Thyroid gland (tissue), 4 donors: ENCODE data around the gene SCAMP3.

ENCODE experiments used
- POLR2A ChIP-seq, 2 donors: fragments of 450-650 bp; IDR thresholded peaks; one replicate each; pipeline ENCODE4 v1.6.1; 2017; ENCODE audit warnings: antibody characterized with exemption in 2 of 2, mild to moderate bottlenecking in 2 of 2, moderate library complexity in 1 of 2
- TF ChIP-seq, protein P1 (sequence below), 6 experiments: fragments of 200-600 bp in 3 of 6; fragments of 450-650 bp in 3 of 6; sonication (generic) in 3 of 6; IDR thresholded peaks; one replicate each; pipeline ENCODE4 v1.5.1; 2016 to 2019; ENCODE audit warnings: antibody characterized with exemption in 6 of 6, mild to moderate bottlenecking in 2 of 6, inconsistent platforms in 1 of 6, moderate library complexity in 1 of 6

DNA sequence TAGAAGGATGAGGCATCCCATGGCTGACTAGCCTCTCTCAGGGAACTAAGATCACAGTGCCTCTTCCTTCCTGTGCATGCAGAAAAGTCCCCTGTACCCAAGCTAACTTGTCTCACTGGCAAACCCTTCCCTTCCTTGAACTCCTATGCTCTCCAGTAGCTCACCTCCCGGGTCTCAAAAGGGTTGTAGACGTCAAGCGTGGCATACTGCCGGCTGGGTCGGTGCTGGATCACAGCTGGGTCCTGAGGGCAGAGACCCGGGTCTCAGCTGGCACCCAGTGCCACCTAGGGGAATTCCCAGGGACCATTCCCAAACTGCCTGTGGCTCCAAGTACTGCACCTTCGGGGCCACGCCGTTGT lies 688 bp downstream of the SCAMP3 start:
- TF ChIP-seq, protein P1, sequence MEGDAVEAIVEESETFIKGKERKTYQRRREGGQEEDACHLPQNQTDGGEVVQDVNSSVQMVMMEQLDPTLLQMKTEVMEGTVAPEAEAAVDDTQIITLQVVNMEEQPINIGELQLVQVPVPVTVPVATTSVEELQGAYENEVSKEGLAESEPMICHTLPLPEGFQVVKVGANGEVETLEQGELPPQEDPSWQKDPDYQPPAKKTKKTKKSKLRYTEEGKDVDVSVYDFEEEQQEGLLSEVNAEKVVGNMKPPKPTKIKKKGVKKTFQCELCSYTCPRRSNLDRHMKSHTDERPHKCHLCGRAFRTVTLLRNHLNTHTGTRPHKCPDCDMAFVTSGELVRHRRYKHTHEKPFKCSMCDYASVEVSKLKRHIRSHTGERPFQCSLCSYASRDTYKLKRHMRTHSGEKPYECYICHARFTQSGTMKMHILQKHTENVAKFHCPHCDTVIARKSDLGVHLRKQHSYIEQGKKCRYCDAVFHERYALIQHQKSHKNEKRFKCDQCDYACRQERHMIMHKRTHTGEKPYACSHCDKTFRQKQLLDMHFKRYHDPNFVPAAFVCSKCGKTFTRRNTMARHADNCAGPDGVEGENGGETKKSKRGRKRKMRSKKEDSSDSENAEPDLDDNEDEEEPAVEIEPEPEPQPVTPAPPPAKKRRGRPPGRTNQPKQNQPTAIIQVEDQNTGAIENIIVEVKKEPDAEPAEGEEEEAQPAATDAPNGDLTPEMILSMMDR (IDR thresholded peaks at IDR 0.05) = peak in 1 of 6 experiments; percentile 19
- no peak for TF ChIP-seq POLR2A (IDR thresholded peaks at IDR 0.05)
